GM19395 (cell line): ENCODE measurements around the gene TRIM47.
"Not testable (repeated sequence)": the region's sequence is repeated elsewhere in the genome, so short reads cannot be mapped to it uniquely, and the experiment has no call there.

ENCODE experiments used
- ATAC-seq: cut with Tn5 transposase; IDR thresholded peaks from one replicate; pipeline ENCODE4 v1.9.1; 2021; ENCODE audit warnings: mild to moderate bottlenecking, moderate library complexity; ENCODE audit not compliant: unreplicated experiment

TRIM47 gene

GRCh38 chr17:75872434-75873351 is 5.7 kb downstream of the TRIM47 start:
- no peak for ATAC-seq

- ATAC-seq, result not testable (repeated sequence)
Observed at GRCh38 chr17:75870228-75870627, 8.2 kb downstream of the TRIM47 start.

- ATAC-seq, result no peak
Observed at GRCh38 chr17:75869282-75870141, 8.9 kb downstream of the TRIM47 start.

GRCh38 chr17:75868730-75869281 is 9.6 kb downstream of the TRIM47 start:
- ATAC-seq, result not testable (repeated sequence)

- not testable (repeated sequence) for ATAC-seq
Observed at GRCh38 chr17:75865404-75866188, 12.8 kb downstream of the TRIM47 start.

DNA sequence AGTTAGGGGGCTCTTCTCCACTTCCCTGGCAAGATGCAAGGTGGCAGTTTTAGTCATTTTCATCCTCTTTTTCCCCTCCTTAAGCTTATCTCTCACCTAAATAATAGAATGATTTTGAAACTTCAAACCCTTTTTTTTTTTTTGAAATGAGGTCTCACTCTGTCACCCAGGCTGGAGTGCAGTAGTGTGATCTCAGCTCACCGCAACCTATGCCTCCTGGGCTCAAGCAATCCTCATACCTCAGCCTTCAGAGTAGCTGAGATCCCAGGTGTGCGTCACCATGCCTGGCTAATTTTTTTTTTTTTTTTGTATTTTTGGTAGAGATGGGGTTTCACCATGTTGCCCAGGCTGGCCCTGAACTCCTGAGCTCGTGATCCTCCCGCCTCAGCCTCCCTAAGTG is 13.5 kb downstream of the TRIM47 start:
- peak; percentile 25 for ATAC-seq

GRCh38 chr17:75864448-75864871 is 13.9 kb downstream of the TRIM47 start:
- peak; percentile 91 for ATAC-seq

- ATAC-seq, result no peak
Observed at GRCh38 chr17:75861927-75862317, 16.5 kb downstream of the TRIM47 start.

DNA sequence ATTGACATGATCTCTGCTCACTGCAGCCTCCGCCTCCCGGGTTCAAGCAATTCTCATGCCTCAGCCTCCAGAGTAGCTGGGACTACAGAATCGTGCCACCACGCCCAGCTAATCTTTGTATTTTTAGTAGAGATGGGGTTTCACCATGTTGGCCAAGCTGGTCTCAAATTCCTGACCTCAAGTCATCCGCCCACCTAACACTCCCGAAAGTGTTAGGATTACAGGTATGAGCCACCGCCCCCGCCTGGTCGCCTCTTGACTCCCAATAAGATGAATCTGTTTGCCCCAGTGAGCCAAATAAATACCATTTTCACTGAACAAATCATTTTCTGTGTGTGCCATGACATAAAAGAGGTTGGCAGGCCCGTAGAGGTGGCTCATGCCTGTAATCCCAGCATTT is 19.0 kb downstream of the TRIM47 start:
- not testable (repeated sequence) for ATAC-seq

GRCh38 chr17:75856062-75856756 is 22.2 kb downstream of the TRIM47 start:
- no peak for ATAC-seq

- peak; percentile 90 for ATAC-seq
Observed at GRCh38 chr17:75855310-75856061, 22.9 kb downstream of the TRIM47 start, which contains the start of gene WBP2. Gene WBP2 (minus strand): TSS chr17:75855335. CDS start chr17:75855297, 38 bp downstream.

DNA sequence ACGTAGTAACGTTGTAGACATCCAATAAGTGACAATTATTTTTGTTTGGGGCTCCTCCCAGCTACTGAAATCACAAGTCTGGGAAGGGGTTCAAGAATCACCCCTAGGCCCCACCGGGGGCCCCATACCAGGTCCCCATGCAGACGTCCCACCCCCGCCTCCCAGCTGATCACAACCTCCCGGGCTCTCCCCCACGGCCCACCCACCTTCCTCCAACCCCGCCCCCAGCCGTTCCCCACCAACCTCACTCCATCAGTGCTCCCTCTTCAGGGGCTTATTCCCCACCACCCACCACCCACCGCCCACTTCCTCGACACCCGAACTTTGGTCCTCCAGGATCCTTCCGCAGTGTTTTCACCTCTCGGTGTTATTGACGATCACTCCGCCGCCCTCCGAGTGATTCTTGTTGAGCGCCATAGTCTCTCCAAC is 23.5 kb downstream of the TRIM47 start:
- ATAC-seq, result no peak

DNA sequence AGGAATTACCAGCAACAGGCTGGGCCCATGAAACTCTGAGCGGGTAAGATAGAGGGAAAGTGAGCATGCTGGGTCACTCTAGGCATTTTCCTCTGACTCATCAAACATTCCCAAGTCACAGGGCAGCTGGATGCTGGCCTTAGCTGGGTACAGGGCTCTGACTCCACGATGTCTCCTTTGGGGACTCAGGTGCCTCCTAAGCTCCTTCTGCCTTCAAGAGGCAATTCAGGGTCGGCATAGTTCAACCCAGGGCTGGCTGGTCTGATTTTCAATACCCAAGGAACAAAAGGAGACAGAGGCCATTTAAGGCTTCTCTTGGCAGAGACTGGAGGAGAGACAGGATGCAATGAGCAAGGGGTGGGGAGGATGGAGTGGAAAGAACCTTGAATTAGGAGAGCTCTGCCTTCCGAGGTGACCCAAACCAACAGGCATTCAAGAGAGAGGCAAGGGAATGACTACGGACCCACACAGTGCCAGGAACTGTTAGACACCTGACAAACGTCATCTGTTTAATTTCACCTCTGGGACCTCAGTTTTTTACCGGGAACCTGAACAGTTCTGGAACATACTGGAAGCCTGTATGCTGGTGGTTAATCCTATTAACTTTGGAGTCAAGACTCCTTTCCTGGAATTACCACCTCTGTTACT is 24.2 kb downstream of the TRIM47 start:
- no peak for ATAC-seq

DNA sequence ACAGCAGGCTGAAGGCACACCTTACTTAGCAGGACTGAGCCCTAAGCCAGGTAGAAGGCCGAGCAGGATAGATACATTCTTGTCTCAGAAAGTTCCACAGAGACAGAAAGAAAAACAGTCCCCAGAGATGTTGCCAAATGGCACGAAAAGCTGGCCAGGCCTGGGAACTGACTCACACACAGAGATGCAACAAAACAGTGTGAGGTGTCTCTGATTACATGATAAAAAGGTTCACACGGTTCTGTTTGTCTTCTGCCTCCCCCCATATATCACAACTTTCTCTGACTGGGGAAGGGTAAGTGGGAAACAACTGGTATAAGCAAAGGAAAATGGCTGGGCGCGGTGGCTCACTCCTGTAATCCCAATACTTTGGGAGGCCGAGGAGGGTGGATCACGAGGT is 24.9 kb downstream of the TRIM47 start:
- no peak for ATAC-seq

GRCh38 chr17:75851693-75851991 is 26.7 kb downstream of the TRIM47 start:
- ATAC-seq, result not testable (repeated sequence)

- ATAC-seq, result no peak
Observed at GRCh38 chr17:75850928-75851692, 27.3 kb downstream of the TRIM47 start.

DNA sequence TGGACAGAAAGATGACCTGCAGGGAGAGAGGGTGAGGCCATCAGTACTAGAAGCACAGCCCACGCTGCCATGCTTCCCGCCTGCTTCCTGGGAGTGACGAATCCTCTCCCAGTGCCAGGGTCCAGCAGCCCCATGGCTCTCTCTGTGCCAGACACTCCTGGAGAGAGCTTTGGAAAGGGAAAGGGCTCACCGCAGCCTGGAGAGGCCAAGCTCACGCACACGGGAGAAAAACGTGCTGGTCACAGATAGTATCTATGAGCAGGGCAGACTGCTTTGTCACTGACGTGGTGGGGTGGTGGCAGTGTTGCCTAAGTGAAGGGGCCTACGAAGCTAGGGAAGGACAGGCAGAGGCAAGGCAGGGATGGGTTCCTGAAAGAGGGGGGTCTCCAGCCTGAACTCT is 28.7 kb downstream of the TRIM47 start:
- ATAC-seq, result no peak

- ATAC-seq, result no peak
Observed at GRCh38 chr17:75849279-75849646, 29.1 kb downstream of the TRIM47 start.
